GM21423 (cell line): ENCODE data around the gene AGPAT1.
"Not testable (repeated sequence)": the region's sequence is repeated elsewhere in the genome, so short reads cannot be mapped to it uniquely, and the experiment has no call there.

Experiments
- ATAC-seq: cut with Tn5 transposase; IDR thresholded peaks from one replicate; pipeline ENCODE4 v1.9.1; 2021; ENCODE audit warnings: mild to moderate bottlenecking, moderate library complexity; ENCODE audit not compliant: unreplicated experiment

Gene AGPAT1

DNA sequence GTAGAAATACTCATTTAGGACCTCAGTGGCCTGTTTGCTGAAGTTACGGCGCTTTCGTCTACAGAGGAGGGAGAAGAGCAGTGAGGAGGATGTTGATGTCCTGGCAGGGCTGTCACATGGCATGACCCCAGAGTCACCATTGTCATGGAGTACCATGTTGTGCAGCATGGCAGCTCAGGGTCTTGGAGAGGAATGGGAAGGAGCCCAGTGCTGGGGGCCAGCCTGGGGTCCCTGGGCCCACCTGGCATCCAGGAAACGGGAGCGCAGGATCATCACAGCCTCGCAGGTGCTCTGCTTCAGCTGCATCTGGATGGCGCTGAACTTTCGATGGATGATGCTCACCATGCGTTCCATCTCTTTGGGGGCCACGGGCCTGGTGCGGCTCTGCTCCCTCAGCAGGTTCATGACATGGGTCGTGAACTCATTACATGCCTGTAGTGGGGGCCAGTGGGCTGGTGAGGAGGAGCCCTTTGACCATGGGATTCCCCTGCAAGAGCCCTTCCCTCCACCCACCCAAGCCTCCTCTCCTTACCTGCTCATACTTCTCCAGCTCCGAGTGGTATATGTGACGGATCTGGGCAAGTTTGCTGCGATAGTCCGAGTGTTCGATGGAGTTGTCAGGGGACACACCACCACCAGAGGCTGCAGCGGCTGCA, 12.0 kb upstream of the AGPAT1 start:
- not testable (repeated sequence) for ATAC-seq

DNA sequence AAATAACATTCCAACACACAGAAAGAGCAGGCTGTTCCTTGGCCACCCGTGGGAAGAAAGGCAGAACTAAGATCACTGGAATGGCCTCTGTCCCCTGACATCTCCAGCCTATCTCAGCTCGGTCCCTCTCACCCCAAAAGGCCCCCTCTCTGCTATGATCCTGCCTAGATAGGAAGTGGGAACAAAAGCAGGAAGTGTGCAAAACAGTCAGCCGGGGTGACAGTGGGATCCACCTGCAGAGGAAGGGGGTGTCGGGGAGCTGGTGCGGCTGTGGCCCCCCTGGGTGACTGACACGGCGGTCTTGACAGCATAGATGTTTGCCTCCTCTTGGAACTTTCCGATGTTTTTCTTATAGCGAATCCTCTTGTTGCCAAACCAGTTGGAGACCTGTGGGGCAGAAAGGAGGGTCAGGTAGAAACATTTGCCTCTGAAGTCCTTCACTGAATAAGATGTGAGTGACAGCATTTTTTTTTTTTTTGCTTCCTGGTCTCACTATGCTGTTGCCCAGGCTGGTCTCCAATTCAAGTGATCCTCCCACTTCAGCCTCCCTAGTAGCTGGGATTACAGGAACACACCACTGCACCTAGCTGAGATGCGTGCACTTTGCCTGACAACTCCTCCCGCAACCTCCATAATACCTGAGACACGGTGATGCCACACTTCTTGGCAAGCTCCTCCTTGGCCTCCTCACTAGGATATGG, 11.3 kb upstream of the AGPAT1 start:
- ATAC-seq = no peak

DNA sequence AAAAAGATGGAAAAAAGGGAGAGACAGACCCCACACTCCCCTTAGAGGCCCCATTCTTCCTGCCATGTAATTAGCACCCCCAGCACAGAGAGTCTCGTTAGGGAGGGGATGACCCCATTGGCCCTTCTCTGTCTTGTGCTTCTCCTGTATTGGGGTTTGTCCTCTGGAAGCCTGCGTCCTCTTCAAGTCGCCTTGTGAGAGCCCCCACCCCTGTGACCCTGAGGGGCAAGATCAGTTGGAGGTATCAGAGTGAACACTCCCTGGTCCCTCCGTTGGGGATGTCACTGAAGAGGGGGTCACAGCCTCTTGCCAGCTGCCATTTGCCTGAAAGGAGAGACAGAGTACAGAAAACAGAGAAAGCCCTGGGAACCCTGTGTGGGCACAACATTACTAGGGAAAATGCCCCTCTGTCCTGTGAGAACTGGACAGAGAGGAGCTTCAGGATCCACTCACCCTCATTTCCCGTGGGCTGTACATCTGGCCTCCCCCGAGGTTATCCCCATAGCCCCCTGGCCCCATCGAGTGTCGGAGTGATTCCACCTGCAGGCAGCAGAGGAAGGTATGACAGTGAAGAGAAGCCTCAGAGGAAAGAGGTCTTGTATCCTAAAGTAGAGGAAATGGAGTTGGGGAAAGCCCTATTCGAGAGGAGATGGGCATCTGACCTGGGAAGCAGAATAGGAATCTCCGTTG, 10.4 kb upstream of the AGPAT1 start:
- not testable (repeated sequence) for ATAC-seq

DNA sequence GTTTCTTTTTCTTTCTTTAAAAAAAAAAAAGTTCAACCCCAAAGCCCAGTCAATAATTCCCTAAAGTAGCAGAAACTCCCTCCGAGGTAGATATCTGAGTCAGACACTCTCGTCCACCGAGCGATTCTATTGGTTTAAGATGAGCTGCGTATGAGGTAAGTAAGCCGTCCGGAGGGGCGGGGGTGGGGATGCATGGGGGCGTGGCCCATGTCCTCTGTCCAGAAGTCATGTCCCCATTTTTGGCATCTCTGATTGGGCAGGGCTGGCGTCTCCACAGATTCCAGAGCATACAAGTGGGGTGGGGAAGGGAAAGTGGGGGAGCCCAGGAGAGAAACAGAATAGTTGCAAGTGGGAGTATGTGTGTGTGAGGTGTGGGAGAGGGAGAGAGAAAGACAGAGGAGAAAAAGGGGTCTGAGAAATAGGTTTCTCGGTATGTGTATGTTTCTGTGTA, 9.8 kb upstream of the AGPAT1 start:
- ATAC-seq = not testable (repeated sequence)

DNA sequence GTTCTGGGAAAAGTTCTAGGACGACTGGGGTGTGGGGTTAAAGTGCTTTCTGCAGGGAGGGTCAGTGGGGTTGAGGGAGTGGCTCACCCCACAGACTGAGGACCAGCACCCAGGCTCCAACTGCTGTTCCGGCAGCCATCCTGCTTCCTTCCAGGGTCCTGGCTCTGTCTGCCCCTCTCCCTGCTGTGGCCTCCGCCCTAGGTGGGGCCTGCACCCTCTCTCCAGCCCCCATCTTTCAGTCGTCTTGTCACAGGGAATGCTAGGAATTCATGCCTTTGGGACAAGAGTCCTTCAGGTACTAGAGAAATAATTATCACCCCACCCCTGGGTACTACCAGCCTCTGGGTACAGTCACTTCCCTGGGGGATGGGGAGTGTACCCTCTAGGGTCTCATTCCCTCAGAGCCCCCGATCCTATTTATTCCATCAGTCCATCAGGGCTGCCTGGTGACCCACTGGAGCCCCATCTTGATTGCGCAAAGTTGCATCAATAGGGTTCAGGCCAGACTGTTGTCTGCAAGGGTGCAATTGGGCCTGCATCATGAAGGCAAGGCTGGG, 8.3 kb upstream of the AGPAT1 start, which contains the start of gene AGER:
Gene AGER (minus strand): TSS at position 170 of the 557 bp plus-strand sequence. CDS start 31 bp downstream, at position 139.
- no peak for ATAC-seq

DNA sequence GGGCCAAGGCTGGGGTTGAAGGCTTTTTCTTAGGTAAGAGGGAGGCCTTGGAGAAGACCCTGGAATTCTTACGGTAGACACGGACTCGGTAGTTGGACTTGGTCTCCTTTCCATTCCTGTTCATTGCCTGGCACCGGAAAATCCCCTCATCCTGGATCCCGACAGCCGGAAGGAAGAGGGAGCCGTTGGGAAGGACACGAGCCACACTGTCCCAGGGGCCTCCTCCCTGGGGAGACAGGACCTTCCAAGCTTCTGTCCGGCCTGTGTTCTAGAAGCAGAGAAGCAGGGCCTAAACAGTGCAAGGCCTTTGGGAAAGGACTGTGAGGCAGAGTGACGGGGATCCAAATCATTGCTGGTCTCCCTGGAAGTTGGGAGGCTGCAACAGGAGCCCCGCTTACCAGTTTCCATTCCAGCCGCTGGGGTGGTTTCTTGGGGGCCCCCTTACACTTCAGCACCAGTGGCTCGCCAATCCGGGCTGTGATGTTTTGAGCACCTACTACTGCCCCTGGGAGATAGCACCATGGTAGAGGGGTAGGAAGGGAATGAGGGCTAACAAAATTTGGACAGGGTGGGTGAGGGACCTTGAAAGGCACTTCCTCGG, 7.7 kb upstream of the AGPAT1 start:
- no peak for ATAC-seq

DNA sequence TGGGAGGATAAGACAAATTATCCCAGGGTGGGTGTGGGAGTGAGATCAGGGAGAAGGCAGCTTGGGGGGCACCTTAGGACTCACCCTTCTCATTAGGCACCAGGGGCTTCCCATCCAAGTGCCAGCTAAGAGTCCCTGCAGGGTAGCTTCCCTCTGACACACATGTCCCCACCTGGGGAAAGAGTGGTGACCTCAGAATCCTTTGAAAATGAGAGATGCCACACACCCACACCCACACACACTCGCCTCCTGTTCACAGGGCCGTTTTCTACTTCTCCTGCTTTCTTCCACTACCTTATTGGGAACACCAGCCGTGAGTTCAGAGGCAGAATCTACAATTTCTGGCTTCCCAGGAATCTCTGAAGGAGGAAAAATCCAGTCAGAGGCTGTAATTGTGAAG, 7.1 kb upstream of the AGPAT1 start:
- no peak for ATAC-seq

DNA sequence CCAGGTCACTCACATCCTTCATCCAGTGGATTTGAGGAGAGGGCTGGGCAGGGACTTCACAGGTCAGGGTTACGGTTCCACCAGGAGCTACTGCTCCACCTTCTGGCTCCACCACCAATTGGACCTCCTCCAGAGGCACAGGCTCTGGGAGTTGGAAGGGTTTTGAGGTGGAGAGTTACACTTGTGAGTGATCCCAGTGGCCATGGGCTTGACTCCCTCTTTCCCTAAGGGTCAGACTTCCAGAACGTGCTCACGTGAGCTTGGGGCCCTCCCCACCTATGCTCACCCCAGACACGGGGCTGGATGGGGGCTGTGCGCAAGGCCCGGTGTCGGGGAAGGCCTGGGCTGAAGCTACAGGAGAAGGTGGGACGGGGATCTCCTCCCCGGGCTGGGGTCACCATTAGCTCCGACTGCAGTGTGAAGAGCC, 6.7 kb upstream of the AGPAT1 start:
- no peak for ATAC-seq

DNA sequence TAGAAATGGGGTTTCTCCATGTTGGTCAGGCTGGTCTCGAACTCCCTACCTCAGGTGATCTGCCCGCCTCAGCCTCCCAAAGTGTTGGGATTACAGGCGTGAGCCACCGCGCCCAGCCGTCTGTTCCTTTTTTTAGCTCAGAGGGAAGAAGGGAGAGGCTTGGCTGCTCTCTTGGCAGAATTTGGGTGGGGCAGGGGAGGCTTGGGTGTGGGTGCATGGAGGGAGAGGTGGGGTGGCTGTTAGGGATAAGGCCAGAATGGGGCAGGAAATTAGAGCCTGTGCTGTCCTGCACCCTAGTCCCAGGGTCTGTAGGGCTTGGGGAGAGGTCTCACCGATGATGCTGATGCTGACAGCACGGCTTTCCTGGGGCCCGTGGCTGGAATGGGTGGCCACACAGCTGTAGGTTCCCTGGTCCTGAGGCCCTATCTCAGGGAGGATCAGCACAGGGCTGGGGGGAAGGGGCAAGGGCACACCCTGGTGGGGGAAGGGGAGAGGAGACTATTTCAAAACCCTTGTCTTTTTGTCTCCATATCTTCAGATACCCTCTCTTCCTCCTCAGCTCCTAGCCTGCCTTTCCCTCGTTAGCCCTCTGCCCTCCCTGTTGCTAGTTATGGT, 6.1 kb upstream of the AGPAT1 start:
- no peak for ATAC-seq

DNA sequence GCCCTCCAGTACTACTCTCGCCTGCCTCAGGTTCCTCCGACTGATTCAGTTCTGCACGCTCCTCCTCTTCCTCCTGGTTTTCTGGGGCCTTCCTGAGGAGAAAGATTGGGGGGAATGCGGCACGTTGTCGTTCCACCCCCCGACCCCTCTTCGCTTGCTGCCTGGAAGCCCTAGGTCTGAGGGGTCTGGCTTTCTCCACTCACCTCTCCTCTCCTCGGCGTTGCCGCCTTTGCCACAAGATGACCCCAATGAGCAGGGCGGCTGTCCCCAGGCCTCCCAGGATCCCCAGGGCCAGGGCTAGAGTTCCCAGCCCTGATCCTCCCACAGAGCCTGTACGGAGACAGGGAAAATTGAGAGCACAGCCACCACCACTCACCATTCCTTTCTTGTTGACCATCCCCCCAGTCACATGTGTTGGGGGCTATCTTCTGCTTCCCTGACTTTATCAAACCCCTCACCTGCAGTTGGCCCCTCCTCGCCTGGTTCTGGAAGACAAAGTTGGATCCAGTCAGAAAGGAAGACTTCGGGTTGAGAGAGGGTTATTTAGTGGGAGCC, 5.3 kb upstream of the AGPAT1 start:
- no peak for ATAC-seq

DNA sequence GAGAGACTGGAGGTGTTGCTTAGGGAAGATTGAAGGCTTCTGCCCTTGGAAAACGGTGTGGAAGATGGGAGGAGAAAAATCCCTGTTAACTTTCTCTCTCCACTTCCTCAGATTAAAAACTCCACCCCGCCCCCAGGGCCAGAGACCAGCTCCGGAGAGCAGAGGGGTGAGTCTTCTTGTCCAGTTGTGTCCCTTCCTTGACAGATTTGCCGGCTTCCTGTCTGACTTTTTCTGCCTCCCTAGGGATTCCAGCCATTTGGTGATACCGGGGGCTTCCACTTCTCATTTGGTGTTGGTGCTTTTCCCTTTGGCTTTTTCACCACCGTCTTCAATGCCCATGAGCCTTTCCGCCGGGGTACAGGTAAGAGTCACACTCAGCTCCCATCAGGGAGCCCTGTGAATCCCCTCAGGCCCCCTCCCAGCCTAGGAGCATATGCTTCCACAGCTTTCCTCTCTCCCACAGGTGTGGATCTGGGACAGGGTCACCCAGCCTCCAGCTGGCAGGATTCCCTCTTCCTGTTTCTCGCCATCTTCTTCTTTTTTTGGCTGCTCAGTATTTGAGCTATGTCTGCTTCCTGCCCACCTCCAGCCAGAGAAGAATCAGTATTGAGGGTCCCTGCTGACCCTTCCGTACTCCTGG, 4.0 kb upstream of the AGPAT1 start:
- no peak for ATAC-seq

DNA sequence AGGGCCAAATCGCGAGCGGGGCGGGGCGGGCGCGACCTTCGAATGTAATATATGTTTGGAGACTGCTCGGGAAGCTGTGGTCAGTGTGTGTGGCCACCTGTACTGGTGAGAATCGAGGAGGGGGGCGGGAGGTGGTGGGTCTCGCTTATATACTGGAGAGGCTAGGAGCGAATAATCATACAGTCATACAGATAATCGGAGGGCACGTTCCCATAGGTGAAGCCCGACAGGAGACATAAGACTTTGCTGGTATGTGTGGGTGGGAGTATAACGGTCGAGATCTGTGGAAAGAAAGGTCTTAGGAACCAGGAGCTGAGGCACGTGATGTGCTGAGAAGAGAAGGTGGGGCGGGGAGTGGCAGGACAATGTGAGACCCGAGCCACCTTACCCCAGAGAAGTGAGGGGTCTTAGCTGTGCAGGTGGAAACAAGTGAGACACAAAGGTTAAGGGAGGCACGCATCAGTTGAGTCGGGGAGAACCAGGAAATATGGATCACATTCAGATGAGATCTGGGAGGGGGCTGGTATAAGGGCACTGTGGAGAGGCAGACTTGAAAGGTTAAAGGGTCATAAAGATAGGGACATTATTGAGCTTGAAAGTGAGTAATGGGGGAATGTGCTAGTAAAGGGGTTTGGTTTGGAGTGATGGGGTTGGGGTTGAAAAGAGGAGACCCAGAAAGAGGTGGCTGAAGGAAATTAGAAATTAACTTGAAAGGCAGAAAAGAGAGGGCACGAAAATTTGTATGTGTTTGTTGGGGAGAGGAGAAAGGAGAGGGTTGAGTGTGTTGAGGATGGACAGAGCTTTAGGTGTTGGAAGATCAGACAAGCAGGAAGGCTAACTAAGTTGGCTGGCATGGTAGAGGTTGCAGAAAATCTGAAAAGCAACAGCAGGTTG, 2.9 kb upstream of the AGPAT1 start:
- ATAC-seq = no peak

DNA sequence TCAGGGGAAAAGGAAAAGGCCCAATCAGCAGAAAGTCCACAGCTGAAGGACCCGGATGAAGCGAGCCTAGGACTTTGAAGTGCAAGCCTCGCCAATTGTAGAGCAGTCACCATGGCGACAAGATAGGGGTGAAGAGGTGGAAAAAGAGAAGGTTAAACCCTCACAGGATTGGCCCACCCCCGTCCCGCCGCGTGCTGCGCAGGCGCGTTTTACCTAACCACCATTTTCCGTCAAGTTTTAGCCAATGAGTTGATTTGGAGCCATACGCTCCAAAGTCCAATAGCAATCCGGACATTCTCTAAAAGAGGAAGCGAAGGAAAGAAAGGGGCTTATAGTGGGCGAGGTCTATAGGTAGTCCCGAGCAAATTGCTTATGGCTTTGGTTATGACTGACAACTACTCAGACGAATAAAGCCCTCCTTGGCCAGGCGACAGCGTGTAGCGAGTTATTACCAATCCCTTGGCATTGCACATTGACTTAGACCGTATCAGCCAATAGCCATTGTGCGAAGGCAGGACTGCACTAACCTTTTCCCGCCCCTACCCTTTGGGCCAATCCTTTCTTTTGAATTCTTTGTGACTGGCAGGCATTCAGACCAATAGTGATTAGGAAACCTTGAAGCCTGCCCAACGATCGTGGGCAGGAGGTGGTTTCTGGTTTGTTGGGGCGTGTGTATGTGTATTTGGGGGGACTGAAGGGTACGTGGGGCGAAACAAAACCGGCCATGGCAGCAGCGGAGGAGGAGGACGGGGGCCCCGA, 2.1 kb upstream of the AGPAT1 start, which contains the start of gene RNF5:
Gene RNF5 (plus strand): TSS at position 618 of the 759 bp plus-strand sequence. CDS start 107 bp downstream, at position 725.
- ATAC-seq = peak; percentile 75

DNA sequence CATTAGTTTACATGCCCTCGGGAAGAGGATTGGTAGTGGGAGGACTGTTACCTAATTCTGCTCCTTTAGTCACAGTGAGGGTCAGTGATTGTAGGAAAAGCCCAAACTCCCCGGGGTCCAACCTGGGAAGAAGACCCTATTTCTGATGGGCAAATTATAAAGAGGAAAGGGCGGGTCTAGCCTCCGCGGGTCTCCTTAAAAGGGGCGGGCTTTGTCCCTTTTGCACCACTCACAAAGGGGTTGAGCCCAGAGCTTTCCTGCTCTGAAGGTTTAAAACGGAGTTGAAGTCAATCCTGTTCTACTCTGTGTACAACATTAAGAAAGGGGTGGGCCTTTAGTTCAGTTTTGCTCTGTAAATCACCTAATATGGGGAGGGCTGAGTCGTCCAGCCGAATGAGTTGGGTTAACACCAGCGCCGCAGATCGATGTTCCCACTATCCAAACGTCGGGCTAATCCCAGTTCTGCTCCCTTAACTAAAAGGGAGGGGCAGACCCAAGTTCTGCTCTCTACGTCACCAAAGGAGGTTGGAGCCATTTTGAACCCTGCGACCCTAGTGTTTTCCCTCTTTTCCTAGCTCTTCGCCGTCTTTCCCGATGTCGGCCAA, 1.4 kb upstream of the AGPAT1 start:
- ATAC-seq = no peak

DNA sequence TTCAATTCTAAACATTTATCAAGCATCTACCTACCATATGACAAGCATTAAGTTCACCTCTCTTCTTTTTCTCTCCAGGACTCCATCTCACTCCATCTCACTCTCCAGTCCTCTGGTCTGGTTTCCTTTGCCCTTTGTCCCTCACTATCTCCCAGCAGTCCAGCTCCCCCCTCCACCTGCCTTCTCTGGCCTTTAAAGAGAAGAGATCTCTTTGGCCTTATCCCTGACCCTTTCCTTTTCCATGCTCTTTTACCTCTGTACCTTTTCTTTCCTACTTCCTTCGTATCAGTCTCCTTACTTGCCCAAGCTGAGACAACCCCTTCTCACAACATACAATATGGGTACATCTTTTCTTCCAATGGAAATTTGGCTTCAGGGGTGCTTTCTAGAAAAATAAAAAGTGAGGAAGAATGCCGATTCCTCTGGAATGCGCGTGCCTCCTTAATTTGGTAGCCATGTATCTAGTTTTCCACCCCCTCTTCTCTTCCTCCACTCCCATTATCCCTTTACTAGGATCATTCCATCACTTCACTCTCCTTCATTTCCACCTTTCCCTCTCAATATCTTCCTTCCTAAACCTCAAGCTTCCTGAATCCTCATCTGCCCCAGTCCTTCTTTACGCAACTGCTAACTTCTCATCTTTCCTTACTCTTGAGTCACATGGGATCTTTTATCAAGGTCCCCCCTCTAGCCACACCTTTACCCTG, 745 bp upstream of the AGPAT1 start:
- no peak for ATAC-seq

DNA sequence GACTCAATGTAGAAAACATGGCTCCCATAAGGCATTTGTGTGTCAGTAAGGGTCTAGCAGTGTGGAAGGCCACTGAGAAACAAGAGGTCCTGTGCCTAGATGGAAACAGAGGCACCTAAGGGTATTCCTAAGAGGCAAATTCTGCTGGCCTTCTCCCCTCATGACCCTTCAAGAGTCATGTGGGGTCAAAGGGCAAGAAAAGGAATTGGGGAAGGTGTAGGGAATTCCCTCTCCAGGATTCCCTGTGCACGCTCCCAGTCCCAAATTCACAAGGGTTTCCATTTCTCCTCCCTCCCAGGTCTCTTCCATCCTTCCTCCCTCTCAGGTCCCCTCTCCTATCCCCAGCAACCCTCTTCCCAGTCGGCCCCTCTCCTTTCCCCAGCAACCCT, 568 bp downstream of the AGPAT1 start:
- no peak for ATAC-seq

DNA sequence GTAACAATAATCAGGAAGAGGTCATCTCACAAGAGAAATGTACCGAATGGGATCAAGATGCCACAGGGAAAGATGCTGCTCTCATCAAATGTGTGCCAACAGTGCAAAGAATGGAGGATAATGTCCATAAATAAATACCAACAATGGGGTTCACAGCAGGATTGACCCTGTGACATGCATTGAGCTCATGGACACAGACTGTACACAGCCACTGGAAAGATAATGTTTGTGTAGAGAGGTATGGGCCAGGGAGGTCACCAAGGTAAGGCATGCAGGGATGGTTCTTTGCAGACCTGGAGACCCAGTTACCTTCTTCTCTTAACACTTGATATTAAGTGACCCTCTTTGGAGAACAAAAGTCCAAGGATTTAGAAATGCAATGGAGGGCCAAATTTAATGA, 1.5 kb downstream of the AGPAT1 start:
- ATAC-seq = no peak
